Activated CD8-positive, alpha-beta memory T cell treated with anti-CD3 and anti-CD28 coated beads, Interleukin-2, amount 50 U/mL, for 24 hours (primary cell): ENCODE measurements around the gene TP53BP1.
"Not testable (repeated sequence)": the region's sequence is repeated elsewhere in the genome, so short reads cannot be mapped to it uniquely, and the experiment has no call there.

Experiments used
- DNase-seq: peaks from one replicate; pipeline ENCODE4 v3.0.0-alpha.2; 2020; ENCODE audit errors: extremely low read depth

TP53BP1 gene, protein sequence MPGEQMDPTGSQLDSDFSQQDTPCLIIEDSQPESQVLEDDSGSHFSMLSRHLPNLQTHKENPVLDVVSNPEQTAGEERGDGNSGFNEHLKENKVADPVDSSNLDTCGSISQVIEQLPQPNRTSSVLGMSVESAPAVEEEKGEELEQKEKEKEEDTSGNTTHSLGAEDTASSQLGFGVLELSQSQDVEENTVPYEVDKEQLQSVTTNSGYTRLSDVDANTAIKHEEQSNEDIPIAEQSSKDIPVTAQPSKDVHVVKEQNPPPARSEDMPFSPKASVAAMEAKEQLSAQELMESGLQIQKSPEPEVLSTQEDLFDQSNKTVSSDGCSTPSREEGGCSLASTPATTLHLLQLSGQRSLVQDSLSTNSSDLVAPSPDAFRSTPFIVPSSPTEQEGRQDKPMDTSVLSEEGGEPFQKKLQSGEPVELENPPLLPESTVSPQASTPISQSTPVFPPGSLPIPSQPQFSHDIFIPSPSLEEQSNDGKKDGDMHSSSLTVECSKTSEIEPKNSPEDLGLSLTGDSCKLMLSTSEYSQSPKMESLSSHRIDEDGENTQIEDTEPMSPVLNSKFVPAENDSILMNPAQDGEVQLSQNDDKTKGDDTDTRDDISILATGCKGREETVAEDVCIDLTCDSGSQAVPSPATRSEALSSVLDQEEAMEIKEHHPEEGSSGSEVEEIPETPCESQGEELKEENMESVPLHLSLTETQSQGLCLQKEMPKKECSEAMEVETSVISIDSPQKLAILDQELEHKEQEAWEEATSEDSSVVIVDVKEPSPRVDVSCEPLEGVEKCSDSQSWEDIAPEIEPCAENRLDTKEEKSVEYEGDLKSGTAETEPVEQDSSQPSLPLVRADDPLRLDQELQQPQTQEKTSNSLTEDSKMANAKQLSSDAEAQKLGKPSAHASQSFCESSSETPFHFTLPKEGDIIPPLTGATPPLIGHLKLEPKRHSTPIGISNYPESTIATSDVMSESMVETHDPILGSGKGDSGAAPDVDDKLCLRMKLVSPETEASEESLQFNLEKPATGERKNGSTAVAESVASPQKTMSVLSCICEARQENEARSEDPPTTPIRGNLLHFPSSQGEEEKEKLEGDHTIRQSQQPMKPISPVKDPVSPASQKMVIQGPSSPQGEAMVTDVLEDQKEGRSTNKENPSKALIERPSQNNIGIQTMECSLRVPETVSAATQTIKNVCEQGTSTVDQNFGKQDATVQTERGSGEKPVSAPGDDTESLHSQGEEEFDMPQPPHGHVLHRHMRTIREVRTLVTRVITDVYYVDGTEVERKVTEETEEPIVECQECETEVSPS (N-terminal part only)

DNA sequence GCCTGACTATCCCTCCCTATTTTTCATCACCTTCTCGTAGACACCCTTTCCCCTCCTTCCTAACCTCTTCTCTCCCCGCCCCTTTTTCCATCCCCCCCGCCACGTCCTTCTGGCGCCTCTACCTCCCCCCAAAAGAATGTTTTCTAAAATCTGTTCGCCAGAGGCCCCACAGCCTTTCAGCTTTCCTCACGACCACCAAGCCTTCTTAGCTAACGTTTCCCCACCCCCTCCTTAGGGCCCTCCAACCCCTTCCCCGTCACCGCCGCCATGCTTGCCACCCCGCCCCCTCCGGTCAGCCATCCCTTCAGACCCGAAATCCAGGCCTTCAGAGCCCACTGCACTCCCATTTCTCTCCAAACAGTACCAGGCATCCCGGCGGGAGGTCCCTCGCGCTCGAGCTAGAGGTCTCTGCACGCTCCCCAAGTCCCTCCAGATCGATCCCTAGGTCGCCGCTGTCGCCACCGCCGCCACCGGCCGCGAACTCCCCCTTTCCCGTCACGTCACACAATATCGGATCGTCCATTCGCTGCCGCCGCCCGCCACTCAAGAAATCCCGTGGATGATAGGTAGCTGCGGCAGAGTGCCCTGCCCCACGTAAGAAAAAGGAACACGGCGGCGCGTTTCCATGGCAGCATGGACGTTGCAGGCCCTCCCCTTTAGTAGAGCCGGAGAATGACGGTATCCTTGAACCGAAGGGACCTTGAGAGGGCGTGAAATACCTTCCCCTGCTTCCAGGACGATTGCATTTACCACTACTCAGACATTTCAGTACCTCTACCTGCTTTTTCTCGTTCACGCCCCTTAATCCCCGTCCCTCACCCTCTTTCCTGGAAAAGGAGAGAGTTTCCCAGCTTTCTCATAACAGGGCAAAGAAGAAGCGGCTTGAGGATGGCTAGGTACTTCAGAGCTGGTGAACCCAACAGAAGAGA is at the start of gene TP53BP1:
Gene TP53BP1 (minus strand): TSS at position 484 of the 929 bp plus-strand sequence. CDS start 113 bp downstream, at position 371.
- DNase-seq: peak; percentile 93

DNA sequence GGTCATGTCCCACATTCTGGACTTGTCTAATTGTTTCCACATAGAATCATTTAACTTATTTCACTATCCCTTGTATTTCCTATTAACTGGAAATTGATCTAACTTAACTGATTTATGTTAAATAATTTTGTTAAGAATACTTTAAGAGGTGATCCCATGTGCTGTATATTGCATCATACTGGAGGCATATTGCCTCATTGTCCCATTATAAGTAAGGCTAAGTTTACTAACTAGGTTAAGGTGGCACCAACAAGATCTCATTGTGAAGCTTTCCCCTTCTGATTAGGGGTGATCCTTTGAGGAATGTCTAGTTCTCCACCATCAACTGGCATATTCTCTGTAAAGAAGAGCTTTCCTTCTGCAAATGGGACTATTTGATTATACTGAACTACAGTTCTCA is 48.8 kb upstream of the TP53BP1 start:
- DNase-seq: no peak

DNA sequence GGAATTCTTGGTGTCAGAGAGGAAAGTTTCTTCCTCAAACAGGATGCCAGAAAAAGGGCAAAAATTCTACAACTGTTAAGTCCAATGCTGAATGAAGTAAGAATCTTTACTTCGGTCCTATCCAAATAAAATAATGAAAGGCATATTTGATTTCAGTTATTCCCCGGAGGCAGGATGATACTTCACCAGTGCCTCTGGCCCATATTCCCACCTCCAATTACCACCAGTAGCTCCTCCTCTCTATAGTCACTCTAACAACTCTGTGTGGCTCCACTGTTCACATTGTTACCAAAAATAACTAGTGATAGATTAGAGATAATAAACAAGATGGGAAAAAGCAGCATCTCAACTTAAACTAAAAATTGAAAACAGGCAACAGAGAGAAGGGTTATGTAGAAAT is 45.1 kb upstream of the TP53BP1 start:
- DNase-seq: no peak

DNA sequence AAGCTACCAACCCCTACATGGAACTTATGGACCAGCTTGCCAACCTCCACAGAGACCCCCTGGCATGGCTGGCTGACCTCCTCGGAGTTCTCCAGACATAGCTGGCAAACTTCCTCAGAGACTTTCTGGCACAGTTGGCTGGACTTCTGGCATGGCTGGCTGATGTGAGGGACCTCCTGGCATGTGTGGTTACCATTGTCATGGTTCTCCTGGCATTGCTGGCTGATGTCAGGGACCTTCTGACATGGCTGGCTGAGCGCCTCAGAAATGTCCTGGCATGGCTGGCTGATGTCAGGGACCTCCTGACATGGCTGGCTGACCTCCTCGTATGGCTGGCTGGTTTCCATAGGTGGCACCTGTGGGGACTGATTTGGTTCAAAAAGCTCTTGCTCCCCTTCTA is 41.9 kb upstream of the TP53BP1 start:
- no peak for DNase-seq

DNA sequence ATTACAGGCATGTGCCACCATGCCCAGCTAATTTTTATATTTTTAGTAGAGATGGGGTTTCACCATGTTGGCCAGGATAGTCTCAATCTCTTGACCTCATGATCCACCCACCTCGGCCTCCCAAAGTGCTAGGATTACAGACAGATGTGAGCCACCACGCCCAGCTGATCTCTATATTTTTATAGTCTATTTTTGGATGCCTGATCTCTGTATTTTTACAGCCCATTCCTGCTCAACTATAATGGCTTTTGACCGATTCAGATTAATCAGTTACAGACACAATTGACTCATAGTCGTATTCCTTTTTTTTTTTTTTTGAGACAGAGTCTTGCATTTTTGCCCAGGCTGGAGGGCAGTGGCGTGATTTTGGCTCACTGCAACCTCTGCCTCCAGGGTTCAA is 39.9 kb upstream of the TP53BP1 start:
- not testable (repeated sequence) for DNase-seq

DNA sequence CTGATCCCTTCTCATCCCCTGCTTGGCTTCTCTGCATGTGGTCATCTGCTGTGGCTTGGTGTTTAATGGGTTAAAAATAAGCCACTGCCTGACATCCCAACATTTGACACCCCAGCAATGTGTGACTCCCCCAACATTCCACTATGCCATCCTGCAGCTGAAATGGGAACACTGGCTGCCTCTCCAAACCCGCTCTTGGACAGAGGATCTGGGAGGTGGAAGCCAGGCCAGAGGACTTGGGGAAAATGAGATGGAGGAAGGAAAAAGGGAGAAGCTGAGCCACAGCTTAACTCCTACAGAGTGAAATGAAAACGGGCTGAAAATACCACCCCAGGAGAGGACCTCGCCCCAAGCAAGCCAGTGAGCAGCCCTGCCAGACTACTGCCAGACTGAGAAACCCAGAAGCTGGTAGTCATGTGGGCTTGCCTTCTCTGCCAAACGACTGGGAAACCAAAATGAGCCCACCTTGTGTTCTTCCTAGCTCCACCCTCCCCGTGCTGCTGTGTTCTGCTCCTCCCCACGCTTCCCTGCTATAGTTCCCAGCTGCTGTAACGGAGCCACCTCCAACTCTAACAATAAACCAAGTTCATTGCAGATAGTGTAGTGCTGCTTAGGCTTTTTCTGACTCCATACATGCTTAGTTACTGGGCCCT is 38.2 kb upstream of the TP53BP1 start:
- DNase-seq: no peak

DNA sequence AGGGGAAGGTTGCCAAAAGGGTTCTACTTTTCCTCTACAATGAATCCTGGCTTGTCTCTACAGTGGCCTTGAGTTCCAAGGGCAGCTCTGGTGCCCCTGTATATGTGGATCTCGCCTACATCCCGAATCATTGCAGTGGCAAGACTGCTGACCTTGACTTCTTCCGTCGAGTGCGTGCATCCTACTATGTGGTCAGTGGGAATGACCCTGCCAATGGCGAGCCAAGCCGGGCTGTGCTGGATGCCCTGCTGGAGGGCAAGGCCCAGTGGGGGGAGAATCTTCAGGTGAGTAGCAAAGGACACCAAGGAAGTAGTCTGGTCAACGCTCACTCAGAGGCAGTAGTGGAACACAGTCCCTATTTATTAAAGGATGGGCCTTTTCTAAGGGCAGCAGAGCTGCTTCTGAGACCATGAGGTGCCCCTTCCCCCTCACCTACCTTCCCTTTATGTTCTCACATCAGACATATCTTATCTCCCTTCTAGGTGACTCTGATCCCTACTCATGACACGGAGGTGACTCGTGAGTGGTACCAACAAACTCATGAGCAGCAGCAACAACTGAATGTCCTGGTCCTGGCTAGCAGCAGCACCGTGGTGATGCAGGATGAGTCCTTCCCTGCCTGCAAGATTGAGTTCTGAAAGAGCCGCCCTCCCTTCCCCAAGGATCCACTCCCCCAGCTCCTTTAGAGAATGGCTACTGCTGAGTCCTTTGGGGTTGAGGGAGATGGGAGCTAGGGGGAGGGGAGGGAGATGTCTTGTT is 36.8 kb upstream of the TP53BP1 start:
- DNase-seq: no peak

DNA sequence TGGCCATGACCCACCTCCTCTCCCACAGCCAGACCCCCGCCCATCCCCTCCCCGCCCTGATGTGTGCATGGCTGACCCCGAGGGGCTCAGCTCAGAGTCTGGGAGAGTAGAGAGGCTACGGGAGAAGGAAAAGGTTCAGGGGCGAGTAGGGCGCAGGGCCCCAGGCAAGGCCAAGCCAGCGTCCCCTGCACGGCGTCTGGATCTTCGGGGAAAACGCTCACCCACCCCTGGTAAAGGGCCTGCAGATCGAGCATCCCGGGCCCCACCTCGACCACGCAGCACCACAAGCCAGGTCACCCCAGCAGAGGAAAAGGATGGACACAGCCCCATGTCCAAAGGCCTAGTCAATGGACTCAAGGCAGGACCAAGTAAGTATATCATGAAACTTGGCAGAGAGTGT is 36.2 kb upstream of the TP53BP1 start:
- DNase-seq: no peak

DNA sequence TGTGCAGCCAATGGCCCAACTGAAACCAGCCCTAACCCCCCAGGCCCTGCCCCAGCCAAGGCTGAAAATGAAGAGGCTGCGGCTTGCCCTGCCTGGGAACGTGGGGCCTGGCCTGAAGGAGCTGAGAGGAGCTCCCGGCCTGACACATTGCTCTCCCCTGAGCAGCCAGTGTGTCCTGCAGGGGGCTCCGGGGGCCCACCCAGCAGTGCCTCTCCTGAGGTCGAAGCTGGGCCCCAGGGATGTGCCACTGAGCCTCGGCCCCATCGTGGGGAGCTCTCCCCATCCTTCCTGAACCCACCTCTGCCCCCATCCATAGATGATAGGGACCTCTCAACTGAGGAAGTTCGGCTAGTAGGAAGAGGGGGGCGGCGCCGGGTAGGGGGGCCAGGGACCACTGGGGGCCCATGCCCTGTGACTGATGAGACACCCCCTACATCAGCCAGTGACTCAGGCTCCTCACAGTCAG is 35.6 kb upstream of the TP53BP1 start:
- no peak for DNase-seq

DNA sequence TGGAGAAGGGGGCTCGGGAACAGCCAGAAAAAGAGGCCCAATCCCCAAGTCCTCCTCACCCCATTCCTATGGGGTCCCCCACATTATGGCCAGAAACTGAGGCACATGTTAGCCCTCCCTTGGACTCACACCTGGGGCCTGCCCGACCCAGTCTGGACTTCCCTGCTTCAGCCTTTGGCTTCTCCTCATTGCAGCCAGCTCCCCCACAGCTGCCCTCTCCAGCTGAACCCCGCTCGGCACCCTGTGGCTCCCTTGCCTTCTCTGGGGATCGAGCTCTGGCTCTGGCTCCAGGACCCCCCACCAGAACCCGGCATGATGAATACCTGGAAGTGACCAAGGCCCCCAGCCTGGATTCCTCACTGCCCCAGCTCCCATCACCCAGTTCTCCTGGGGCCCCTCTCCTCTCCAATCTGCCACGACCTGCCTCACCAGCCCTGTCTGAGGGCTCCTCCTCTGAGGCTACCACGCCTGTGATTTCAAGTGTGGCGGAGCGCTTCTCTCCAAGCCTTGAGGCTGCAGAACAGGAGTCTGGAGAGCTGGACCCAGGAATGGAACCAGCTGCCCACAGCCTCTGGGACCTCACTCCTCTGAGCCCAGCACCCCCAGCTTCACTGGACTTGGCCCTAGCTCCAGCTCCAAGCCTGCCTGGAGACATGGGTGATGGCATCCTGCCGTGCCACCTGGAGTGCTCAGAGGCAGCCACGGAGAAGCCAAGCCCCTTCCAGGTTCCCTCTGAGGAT is 35.0 kb upstream of the TP53BP1 start:
- DNase-seq: no peak

DNA sequence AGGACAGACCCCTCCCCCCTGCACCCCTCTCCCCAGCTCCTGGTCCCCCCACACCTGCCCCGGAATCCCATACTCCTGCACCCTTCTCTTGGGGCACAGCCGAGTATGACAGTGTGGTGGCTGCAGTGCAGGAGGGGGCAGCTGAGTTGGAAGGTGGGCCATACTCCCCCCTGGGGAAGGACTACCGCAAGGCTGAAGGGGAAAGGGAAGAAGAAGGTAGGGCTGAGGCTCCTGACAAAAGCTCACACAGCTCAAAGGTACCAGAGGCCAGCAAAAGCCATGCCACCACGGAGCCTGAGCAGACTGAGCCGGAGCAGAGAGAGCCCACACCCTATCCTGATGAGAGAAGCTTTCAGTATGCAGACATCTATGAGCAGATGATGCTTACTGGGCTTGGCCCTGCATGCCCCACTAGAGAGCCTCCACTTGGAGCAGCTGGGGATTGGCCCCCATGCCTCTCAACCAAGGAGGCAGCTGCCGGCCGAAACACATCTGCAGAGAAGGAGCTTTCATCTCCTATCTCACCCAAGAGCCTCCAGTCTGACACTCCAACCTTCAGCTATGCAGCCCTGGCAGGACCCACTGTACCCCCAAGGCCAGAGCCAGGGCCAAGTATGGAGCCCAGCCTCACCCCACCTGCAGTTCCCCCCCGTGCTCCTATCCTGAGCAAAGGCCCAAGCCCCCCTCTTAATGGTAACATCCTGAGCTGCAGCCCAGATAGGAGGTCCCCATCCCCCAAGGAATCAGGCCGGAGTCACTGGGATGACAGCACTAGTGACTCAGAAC is 34.3 kb upstream of the TP53BP1 start:
- DNase-seq: no peak

DNA sequence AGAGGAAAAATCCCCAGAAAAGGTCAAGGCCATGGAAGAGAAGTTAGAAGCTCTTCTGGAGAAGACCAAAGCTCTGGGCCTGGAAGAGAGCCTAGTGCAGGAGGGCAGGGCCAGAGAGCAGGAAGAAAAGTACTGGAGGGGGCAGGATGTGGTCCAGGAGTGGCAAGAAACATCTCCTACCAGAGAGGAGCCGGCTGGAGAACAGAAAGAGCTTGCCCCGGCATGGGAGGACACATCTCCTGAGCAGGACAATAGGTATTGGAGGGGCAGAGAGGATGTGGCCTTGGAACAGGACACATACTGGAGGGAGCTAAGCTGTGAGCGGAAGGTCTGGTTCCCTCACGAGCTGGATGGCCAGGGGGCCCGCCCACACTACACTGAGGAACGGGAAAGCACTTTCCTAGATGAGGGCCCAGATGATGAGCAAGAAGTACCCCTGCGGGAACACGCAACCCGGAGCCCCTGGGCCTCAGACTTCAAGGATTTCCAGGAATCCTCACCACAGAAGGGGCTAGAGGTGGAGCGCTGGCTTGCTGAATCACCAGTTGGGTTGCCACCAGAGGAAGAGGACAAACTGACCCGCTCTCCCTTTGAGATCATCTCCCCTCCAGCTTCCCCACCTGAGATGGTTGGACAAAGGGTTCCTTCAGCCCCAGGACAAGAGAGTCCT is 33.4 kb upstream of the TP53BP1 start:
- DNase-seq: no peak

DNA sequence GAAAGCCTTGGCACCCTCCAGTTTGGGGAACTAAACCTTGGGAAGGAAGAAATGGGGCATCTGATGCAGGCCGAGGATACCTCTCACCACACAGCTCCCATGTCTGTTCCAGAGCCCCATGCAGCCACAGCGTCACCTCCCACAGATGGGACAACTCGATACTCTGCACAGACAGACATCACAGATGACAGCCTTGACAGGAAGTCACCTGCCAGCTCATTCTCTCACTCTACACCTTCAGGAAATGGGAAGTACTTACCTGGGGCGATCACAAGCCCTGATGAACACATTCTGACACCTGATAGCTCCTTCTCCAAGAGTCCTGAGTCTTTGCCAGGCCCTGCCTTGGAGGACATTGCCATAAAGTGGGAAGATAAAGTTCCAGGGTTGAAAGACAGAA is 32.2 kb upstream of the TP53BP1 start:
- DNase-seq: no peak

DNA sequence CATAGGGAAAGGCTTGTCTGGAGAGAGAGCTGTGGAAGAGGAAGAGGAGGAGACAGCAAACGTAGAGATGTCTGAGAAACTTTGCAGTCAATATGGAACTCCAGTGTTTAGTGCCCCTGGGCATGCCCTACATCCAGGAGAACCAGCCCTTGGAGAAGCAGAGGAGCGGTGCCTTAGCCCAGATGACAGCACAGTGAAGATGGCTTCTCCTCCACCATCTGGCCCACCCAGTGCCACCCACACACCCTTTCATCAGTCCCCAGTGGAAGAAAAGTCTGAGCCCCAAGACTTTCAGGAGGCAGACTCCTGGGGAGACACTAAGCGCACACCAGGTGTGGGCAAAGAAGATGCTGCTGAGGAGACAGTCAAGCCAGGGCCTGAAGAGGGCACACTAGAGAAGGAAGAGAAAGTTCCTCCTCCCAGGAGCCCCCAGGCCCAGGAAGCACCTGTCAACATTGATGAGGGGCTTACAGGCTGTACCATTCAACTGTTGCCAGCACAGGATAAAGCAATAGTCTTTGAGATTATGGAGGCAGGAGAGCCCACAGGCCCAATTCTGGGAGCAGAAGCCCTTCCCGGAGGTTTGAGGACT is 31.4 kb upstream of the TP53BP1 start:
- DNase-seq: no peak

DNA sequence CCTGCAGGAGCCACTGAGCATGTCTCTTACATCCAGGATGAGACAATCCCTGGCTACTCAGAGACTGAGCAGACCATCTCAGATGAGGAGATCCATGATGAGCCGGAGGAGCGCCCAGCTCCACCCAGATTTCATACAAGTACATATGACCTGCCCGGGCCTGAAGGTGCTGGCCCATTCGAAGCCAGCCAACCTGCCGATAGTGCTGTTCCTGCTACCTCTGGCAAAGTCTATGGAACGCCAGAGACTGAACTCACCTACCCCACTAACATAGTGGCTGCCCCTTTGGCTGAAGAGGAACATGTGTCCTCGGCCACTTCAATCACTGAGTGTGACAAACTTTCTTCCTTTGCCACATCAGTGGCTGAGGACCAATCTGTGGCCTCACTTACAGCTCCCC is 30.7 kb upstream of the TP53BP1 start:
- no peak for DNase-seq

DNA sequence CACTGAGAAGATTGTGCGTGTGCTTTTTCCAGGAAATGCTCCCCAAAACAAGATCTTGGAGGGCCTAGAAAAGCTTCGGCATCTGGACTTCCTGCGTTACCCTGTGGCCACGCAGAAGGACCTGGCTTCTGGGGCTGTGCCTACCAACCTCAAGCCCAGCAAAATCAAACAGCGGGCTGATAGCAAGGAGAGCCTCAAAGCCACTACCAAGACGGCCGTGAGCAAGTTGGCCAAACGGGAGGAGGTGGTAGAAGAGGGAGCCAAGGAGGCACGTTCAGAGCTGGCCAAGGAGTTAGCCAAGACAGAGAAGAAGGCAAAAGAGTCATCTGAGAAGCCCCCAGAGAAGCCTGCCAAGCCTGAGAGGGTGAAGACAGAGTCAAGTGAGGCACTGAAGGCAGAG is 29.3 kb upstream of the TP53BP1 start:
- no peak for DNase-seq

DNA sequence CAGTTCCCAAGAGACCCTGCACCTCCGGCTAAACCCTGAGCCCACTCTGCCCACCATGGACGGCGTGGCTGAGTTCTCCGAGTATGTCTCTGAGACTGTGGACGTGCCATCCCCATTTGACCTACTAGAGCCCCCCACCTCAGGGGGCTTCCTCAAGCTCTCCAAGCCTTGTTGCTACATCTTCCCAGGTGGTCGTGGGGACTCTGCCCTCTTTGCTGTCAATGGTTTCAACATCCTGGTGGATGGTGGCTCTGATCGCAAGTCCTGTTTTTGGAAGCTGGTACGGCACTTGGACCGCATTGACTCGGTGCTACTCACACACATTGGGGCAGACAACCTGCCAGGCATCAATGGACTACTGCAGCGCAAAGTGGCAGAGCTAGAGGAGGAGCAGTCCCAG is 28.5 kb upstream of the TP53BP1 start:
- DNase-seq: no peak
